HG03342 (cell line): ENCODE measurements around the gene OR5H1.
"Not testable (repeated sequence)": the region's sequence is repeated elsewhere in the genome, so short reads cannot be mapped to it uniquely, and the experiment has no call there.

Source experiments
- ATAC-seq: cut with Tn5 transposase; IDR thresholded peaks from one replicate; pipeline ENCODE4 v1.9.1; 2021; ENCODE audit warnings: mild to moderate bottlenecking, moderate library complexity; ENCODE audit not compliant: unreplicated experiment

The OR5H1 gene

DNA sequence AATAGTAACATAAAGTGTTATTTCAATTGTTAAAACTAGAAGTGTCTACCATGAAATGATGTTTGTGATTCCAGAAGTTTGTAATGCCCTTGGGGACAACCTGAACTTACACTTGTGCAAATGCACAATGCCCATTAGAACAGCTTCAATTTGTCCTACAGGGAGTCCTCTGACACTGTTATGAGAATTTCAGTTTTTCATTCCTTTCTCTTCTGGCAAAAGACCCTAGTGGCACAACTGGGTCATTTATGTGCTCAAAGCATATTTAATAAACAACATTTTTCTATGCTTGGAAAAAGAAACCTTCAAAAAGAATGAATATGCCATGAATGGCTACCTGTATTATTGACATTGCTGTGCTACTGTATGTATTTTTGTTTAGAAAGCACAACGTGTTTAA, at the start of gene OR5H1:
TSS of gene OR5H1 (plus strand) at position 301 of the 400 bp plus-strand sequence. CDS start 1,977 bp downstream, outside the sequence.
- no peak for ATAC-seq

GRCh38 chr3:98086873-98087272, 43.6 kb upstream of the OR5H1 start, which contains the start of gene OR5AC2:
Gene OR5AC2, plus strand, starts transcription at chr3:98087173. Its CDS starts 0 bp downstream, at chr3:98087173.
- no peak for ATAC-seq

DNA sequence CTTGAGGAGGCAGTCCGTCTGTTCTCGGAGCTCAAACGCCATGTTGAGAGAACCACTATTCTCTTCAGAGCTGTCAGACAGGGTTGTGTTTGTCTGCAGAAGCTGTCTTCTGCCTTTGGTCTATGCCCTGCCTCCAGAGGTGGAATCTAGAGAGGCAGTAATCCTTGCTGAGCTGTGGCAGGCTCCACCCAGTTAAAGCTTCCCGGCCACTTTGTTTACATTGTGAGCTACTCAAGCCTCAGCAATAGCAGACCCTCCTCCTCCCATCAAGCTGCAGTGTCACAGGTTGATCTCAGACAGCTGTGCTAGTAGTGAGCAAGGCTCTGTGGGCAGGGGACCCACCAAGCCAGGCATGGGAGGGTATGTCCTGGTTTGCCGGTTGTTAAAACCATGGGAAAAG, 34.6 kb upstream of the OR5H1 start:
- no peak for ATAC-seq

GRCh38 chr3:98099848-98100247, 30.7 kb upstream of the OR5H1 start:
- ATAC-seq, result no peak

- no peak for ATAC-seq
These were observed 22.4 kb upstream of the OR5H1 start for GRCh38 chr3:98108162-98108561.

- ATAC-seq, result no peak
These were observed 20.5 kb upstream of the OR5H1 start for GRCh38 chr3:98109807-98110549.

DNA sequence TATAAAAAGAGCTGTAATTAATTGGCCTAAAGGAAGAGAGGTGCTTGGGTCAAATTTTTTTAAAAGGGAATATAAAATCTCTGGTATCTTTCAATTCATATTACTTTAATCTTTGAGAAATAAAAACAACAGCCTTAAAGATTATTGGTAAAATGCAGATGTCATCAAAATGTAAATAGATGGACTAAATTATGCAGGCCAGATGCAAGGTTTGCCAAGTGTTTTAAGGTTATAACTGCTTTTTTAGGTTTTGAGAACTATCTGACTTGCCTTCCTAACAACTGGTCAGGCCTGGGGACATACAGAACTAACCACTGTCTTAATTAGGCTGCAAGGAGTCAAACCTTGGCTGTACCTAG, 20.0 kb upstream of the OR5H1 start:
- ATAC-seq, result no peak

- no peak for ATAC-seq
These were observed 16.3 kb upstream of the OR5H1 start for GRCh38 chr3:98114264-98114663.

DNA sequence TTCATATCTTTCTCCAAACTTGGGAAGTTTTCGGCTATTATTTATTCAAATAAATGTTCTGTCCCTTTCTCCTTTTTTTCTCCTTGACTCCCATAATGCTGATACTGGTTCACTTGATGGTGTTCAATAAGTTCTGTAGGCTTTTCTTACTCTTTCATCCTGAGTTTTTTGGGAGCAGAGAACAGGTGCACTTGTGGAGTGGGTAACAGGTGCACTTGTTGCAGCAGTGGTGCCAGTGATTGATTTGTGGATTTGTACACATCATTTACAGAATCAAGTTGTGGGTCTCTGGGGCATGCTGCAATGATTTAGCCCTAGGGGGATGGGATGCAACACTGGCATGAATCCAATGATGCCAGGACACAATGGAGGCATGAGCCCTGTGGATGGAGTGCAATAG, 14.8 kb upstream of the OR5H1 start:
- ATAC-seq, result no peak

DNA sequence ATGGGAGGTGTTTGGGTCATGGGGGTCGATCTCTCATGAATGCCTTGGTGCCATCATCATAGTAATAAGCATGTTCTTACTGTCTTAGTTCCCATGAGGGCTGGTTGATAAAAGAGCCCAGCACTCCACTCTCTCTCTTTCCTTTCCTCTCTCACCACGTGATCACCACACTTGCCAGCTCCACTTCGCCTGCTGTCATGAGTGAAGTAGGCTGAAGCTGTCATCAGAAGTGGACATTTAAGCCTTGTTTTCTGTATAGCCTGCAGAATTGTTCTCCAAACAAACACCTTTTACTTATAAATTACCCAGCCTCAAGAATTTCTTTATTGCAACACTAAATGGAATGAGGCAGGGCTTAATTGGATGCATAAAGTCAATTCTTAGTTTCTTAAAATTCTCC, 6.1 kb downstream of the OR5H1 start:
- ATAC-seq, result no peak

DNA sequence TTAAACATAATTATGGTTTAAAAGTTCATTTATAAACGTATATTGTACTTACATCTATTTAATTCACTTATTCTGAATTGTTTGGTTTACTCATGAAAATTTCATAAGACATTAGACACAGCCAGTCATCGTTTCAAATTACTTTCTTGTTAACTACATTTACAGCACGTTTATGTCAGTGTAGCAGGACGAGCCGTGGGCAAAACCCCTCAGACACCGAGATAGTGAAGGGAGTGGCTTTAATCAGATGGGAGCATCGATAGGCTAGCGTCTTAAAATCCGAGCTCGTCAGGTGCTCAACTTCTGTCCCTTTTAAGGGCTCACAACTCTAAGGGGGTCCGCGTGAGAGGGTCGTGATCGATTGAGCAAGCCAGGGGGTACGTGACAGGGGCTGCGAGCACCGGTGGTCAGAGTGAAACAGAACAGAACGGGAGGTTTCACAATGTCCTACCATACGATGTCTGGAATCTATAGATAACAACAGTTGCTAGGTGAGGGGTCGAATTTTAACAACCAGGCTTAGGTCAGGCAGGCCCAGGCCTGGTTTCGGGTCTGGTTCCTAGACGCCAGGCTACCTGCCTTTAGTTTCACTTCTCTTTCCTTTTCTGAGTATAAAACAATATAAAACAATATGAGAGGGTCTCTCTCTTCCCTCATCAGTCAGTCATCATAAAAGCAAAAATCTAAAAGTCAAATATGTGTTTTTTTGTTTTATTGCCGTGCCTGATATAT, 7.5 kb downstream of the OR5H1 start:
- ATAC-seq, result not testable (repeated sequence)

- no peak for ATAC-seq
These were observed 10.0 kb downstream of the OR5H1 start for GRCh38 chr3:98140531-98140930.

DNA sequence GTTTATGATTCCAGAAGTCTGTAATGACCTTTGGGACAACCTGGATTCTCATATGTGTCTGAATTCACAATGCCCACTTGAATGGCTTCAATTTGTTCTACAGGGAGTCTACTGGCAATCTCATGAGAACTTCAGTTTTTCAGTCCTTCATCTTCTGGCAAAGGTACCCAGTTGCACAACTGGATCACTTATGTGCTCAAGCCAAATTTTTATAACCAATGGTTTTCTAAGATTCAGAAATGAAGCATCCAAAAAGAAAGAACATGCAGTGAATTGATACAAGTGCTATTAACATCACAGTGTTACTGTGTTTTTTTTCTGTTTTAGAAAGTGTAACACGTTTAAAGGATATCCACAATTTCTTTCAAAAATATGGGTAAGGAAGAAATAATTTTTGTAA, 16.7 kb downstream of the OR5H1 start, which contains the start of gene OR5H14:
TSS of gene OR5H14 (plus strand) at position 301 of the 400 bp plus-strand sequence. CDS start 1,907 bp downstream, outside the sequence.
- no peak for ATAC-seq

- no peak for ATAC-seq
These were observed 18.2 kb downstream of the OR5H1 start for GRCh38 chr3:98148751-98149150.

DNA sequence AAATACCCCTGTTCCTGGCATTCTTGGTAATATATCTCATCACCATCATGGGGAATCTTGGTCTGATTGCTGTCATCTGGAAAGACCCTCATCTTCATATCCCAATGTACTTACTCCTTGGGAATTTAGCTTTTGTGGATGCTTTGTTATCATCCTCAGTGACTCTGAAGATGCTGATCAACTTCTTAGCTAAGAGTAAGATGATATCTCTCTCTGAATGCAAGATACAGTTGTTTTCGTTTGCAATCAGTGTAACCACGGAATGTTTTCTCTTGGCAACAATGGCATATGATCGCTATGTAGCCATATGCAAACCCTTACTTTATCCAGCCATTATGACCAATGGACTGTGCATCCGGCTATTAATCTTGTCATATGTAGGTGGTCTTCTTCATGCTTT, 18.9 kb downstream of the OR5H1 start:
- ATAC-seq, result not testable (repeated sequence)

DNA sequence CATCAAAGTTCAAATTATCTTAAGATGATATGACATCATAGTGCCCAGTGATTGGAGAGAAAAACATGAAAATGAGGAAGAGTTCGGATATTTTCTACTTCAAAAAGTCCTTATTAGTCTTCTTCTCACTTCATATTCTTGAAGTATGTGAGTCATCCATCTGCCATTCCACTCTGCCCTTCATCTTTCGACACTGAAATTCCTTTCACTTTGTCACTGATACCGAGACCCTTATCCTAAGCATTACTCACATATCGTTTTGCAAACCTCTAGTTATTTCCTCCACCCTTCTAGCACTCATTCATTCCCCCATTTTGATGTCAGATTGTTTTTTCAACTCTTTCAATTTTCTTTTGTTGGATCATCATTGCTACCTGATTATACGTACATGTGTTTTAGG, 20.7 kb downstream of the OR5H1 start:
- no peak for ATAC-seq

DNA sequence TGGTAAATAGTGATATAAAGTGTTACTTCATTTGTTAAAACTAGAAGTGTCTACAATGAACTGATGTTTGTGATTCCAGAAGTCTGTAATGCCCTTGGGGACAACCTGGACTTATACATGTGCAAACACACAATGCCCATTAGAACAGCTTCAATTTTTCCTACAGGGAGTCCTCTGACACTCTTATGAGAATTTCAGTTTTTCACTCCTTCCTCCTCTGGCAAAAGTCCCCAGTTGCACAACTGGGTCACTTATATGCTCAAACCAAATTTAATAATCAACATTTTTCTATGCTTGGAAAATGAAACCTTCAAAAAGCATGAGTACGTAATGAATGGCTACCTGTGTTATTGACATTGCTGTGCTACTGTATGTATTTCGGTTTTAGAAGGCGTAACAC, 35.9 kb downstream of the OR5H1 start, which contains the start of gene OR5H15:
TSS of gene OR5H15 (plus strand) at position 301 of the 400 bp plus-strand sequence. CDS start 2,004 bp downstream, outside the sequence.
- ATAC-seq, result no peak

DNA sequence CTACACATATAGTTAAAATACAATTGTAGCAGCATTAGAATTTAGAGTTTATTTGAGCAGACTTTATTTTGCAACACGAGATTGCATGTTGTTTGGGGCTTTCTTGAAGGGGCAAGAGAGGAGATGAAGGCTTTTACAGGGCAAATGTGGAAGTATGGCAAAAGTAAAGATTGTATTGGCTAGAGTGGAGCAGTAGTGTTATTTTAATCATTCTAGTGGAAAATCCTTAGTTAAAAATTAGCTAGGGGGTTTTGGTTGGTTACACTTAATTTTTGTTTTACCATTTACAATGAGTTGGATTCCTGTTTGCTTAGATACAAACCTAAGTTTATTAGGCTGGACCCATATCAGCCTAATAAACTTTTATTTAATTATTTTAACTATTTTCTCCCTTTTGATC, 40.5 kb downstream of the OR5H1 start:
- no peak for ATAC-seq

DNA sequence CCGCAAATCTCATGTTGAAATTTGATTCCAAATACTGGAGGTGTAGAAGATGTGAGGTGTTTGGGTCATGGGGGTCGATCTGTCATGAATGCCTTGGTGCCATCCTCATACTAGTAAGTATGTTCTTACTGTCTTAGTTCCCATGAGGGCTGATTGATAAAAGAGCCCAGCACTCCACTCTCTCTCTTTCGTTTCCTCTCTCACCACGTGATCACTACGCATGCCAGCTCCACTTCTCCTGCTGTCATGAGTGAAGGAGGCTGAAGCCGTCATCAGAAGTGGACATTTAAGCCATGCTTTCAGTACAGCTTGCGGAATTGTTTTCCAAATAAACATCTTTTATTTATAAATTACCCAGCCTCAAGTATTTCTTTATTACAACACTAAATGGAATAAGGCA, 42.1 kb downstream of the OR5H1 start:
- no peak for ATAC-seq

DNA sequence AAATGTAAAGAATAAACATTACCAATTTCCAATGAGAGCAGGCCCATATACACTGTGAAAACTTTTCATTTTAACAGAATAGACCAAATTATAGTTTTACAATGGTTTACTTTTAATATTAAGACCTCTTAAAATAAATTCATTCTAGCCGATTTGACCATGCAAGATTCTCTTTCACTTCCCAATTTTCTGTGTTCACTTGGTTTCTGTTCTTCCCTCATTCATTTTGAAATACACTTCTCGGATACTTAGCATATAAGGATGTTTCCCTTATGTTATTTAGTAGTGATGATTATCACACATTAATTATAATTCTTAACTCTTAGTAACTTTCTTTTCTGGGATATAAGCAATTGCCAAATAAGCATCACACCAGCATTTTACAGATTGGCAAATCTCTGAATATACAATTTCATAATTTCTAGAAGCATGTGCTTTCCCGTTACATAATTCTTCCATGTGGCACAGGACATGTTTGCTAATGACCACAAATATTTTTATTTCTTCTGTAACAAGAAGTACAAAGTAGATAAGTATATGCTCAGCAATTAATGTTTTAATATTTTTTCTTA, 49.9 kb downstream of the OR5H1 start:
- no peak for ATAC-seq

DNA sequence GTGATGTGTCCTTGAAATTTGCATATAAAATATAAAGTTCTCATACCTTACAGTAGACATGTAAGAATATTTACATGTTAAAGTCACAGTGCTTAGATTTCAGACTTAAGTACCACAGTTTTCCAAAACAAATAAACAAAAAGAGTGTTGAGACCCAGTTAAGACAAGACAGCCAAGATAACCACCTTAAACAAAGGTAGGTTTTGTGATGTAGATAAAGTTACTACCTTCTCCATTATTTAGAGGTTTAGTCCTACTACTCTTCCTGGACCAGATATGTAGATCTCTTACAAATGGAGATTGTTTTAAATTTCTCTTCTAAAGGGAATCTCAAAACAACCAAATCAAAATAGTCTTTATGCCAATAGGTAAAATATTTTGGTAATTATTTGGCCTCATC, 51.7 kb downstream of the OR5H1 start:
- no peak for ATAC-seq

DNA sequence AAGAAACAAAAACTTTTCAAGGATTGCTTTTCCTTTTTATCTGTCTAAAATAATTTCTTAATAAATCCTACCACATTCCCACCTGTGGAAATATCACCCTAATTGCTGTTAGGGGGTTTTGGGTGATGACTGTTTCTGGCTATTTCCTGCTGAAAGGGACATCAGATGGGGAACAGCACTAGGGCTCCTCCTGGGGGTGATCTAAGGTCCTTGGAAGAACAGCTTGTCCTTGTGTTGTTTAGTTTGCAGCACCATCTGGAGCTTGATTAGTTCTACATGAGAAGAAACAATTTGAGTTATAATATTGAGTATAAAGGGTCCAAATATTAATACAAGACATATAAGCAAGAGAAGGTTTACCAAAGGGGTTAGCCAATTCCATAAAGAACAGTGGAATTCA, 54.7 kb downstream of the OR5H1 start:
- ATAC-seq, result no peak
